ENCODE results near the gene CCNYL1.

- TF ChIP-seq, protein P1, sequence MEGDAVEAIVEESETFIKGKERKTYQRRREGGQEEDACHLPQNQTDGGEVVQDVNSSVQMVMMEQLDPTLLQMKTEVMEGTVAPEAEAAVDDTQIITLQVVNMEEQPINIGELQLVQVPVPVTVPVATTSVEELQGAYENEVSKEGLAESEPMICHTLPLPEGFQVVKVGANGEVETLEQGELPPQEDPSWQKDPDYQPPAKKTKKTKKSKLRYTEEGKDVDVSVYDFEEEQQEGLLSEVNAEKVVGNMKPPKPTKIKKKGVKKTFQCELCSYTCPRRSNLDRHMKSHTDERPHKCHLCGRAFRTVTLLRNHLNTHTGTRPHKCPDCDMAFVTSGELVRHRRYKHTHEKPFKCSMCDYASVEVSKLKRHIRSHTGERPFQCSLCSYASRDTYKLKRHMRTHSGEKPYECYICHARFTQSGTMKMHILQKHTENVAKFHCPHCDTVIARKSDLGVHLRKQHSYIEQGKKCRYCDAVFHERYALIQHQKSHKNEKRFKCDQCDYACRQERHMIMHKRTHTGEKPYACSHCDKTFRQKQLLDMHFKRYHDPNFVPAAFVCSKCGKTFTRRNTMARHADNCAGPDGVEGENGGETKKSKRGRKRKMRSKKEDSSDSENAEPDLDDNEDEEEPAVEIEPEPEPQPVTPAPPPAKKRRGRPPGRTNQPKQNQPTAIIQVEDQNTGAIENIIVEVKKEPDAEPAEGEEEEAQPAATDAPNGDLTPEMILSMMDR (IDR thresholded peaks at IDR 0.05), result no peak
- no peak for TF ChIP-seq POLR2A (IDR thresholded peaks at IDR 0.05)
Measured at GRCh38 chr2:207766697-207767460, 55.4 kb downstream of the CCNYL1 start.

All from right lobe of liver (tissue), 4 donors.